Left lobe of liver (tissue), 2 donors: ENCODE results near the gene HPCA. TPM values are rescaled to one million over a fixed set of nuclear protein-coding genes. Genes with fewer than 3 reads are reported as not detected.
A peak's percentile ranks its signal among the peaks of the same experiment; 100 is the strongest.

Experiments
- ATAC-seq: fragments of 200-7000 bp; cut with Tn5 transposase; one replicate; pipeline ENCODE4 v1.9.1; 2020; ENCODE audit warnings: mild to moderate bottlenecking, moderate library complexity
- DNase-seq: peaks from one replicate; pipeline ENCODE4 v3.0.0-alpha.2; 2020; ENCODE audit warnings: low spot score
- total RNA-seq: library from RNA; stranded (reverse); gene quantifications from one replicate; pipeline ENCODE4 v1.2.1, GENCODE V29; 2021
- donor health status: DM: no; HTN: no; CAD: no; lungs with moderate emphysema.
- donor health status: DM: no; HTN: yes; CAD: no.

Gene HPCA
- total RNA-seq, 1 donor from 2014 or later: not detected

DNA sequence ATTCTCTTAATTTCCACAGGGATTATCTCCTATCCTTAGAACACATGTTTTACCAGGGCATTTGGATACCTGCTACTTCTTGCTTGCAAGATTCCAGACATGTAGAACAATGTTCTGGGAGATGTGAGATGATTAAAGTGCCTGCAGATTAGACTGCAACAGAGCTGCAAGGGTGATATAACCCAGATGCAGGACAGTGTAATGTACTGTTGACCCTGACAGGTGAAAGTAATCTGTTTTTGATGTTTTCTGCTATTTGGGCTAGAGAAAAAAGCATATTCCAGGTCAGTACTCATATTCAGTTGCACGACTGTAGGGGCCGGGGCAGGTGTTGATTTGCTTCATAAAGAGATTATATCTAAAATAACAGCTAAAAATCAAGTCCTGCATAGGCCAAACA, 42.0 kb downstream of the HPCA start:
- ATAC-seq (no peak), DNase-seq (no peak)

DNA sequence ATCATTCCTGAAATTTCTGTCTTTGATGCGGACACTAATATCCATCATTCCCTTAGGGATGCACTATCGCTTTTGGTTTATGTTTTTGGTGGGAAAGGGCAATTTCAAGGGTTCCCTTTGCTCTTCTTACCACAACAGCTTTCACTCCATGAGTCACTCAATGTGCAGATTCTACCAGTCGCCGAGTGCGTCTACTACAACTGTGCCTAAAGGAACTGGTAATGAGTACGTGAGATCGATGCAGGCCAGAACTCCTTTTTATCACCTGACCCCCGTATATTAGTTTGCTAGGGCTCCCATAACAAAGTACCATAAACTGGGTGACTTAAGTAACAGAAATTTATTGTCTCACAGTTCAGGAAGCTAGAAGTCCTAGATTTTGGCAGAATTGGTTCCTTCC, 42.4 kb downstream of the HPCA start:
- ATAC-seq: no peak
- DNase-seq: no peak

DNA sequence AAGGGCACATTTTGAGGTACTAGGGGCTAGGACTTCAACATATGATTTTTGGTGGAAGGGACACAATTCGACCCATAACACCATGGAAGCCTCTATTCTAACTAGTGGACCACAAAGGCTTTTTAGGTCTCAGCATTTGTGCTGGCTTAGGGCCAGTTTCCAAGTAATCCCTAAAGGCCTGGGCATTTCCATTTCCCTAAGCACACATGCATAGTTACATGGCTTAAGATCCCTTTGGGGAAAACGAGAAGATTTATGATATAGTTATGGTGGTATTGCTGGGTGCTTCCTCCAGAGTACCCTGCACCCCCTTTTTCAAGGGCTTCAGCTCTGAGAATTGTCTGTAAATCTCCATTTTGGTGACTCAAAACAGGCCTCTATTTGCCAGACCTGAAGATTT, 43.1 kb downstream of the HPCA start:
- ATAC-seq (no peak), DNase-seq (no peak)

GRCh38 chr1:32931760-32932159, 45.5 kb downstream of the HPCA start:
- DNase-seq: no peak
- ATAC-seq: no peak

DNA sequence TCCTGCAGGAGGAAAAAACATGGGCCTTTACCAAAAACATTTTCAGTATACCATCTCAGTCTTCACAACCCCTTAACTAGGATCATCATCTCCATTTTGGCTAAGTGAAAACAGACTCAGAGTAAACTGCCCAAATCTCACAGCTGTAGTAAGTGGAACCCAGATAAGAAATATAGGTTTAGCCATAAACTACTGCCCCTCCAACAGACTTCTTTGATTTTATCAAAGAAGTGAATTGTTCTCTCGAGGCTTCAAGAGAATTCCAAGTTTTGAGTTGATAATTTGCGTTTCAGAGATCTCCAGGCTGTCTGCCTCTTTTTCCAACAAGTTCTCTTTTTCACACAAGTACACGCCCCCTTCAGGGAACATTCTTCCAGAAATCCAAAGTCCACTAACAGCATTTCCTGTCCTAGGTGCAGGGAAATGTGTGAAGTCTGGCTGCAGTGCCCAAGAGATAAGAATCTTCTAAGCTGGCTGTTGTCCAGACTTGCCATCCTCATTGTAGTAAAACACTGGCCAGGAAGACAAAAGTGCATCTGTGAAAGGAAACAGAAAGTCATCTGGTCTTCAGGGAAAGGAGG, 47.5 kb downstream of the HPCA start:
- DNase-seq (peak; percentile 81), ATAC-seq (peak; percentile 72)

- ATAC-seq: no peak
- DNase-seq: no peak
Observed at GRCh38 chr1:32934535-32934934, 48.2 kb downstream of the HPCA start.

- DNase-seq: no peak
Observed at GRCh38 chr1:32937061-32937460, 50.8 kb downstream of the HPCA start.

DNA sequence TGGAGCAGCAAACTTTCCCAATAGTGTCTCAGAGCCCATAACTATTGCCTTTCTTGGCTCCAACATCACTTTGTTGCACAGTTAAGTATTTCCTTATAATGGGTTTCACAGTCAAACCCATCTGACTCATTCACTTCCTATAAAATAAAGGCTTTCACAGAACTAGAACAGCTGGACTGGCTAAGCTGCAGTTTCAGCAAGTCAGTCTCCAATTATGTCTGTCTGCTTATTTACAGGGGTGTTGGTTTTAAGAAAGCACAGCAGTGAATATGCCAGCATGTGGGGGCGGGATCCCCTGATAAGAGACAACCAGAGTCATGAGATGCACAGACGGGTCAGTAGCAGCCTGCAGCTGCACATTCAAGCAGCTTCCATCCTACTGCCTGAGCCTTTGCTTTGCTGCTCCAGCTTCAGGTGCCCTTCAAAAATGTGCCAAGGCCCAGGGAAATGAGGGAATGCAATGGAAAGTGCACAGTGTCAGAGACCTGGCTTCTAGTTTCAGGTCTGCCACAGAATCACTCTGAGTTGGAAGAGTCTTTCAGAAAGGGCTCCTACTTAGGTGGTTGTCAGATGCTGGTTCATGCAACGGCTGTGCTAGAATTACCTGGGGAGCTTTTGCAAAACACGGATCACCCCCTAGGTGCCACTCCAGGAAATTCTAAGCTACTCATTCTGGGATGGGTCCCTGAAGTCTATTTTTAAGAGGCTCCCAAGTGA, 53.5 kb downstream of the HPCA start:
- DNase-seq (no peak), ATAC-seq (no peak)

More at GRCh38 chr1:32937061-32937460, 50.8 kb downstream of the HPCA start:
- no peak for ATAC-seq

DNA sequence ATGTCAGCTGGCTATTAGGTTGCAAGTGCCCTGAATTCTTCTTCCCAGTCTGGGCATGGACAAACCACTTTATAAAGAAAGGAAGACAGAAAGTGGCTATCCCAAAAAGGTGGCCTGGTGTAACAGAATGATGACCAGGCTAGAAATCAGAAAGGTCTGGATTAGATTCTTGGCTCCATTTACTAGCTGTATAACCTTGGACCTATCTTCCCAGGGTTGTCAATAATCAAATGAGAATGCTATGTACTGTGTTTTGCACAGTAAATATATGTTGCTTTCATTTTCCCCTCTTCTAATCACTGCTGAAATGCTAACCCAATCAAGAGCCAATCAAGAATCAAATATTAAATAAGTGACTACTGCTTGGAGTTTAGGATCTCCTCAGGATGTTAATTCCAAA, 57.9 kb downstream of the HPCA start:
- ATAC-seq: peak; percentile 64

More for the DNA sequence above, 57.9 kb downstream of the HPCA start:
- no peak for DNase-seq

Other genes starting within 250 kb of the HPCA start
- gene ZBTB8OS, start 235.9 kb upstream of the HPCA start, total RNA-seq: 22.7 TPM
- gene RBBP4, start 235.3 kb upstream of the HPCA start, total RNA-seq: 52.3 TPM
- gene SYNC, start 183.7 kb upstream of the HPCA start, total RNA-seq: 0.45 TPM
- gene YARS1, start 69.1 kb upstream of the HPCA start, total RNA-seq: 38.4 TPM
- gene S100PBP, start 68.8 kb upstream of the HPCA start, total RNA-seq: 10.3 TPM
- 5.4 TPM for gene FNDC5, start 15.6 kb upstream of the HPCA start, total RNA-seq
- 6.1 TPM for gene TMEM54, start 14.9 kb downstream of the HPCA start, total RNA-seq
- gene RNF19B, start 78.3 kb downstream of the HPCA start, total RNA-seq: 6.6 TPM
- 120 TPM for gene AK2, start 150.4 kb downstream of the HPCA start, total RNA-seq
- gene AZIN2, start 194.7 kb downstream of the HPCA start, total RNA-seq: 0.55 TPM